D721Med (cell line): ENCODE results near the gene HUS1B.

Source experiments
- DNase-seq: peaks from one replicate; pipeline ENCODE4 v3.0.0; 2011; ENCODE audit warnings: low spot score; ENCODE audit not compliant: insufficient read length
- FAIRE-seq: peaks from 2 replicates; lab custom pipeline; 2011; peaks lifted over from hg19 to GRCh38; lab: Jason Lieb, UNC
- TF ChIP-seq, protein P1 (sequence below): IDR thresholded peaks from 2 replicates; pipeline ENCODE4 v1.5.1; 2012; ENCODE audit warnings: mild to moderate bottlenecking, control low read depth; ENCODE audit not compliant: insufficient read depth; ENCODE audit errors: missing control alignments

HUS1B gene

DNA sequence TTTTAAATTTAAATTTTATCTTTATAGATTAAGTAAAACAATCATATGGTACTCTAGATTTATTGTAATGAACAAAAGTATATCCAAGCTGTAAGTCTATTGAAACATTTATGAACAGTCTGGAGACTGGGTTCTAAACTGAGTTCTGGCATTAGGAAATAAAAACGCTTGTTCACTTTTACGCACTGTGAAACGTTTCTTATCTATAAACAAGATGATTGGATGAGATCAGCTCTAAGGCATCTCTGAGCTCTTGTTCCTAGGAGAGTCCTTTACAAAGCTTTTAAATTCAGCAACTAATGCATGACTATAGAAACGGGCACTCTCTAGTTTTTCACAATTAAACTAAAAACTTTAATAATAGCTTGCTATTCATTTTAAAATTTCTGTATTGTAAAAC, 6.8 kb downstream of the HUS1B start:
- TF ChIP-seq, protein P1, sequence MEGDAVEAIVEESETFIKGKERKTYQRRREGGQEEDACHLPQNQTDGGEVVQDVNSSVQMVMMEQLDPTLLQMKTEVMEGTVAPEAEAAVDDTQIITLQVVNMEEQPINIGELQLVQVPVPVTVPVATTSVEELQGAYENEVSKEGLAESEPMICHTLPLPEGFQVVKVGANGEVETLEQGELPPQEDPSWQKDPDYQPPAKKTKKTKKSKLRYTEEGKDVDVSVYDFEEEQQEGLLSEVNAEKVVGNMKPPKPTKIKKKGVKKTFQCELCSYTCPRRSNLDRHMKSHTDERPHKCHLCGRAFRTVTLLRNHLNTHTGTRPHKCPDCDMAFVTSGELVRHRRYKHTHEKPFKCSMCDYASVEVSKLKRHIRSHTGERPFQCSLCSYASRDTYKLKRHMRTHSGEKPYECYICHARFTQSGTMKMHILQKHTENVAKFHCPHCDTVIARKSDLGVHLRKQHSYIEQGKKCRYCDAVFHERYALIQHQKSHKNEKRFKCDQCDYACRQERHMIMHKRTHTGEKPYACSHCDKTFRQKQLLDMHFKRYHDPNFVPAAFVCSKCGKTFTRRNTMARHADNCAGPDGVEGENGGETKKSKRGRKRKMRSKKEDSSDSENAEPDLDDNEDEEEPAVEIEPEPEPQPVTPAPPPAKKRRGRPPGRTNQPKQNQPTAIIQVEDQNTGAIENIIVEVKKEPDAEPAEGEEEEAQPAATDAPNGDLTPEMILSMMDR, result no peak
- no peak for DNase-seq
- FAIRE-seq, result no peak

DNA sequence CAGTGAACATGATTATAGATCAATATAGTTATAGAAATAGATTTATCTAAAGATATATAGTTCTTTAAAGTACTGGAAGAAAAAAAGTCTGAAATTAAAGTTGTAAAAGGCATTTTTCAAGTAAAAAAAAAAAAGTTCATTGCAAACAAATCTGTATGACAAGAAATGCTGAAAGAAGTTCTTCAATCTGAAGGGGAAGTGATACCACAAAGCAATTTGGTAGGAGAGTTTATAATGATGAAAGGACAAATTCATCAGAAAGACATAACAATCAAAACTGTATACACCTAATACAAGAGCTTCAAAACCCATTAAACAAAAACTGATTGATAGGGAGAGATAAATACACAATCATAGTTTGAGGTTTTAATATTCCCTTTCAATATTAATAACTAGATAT, 14.1 kb downstream of the HUS1B start:
- DNase-seq (no peak), FAIRE-seq (no peak)
- TF ChIP-seq, protein P1, result no peak

DNA sequence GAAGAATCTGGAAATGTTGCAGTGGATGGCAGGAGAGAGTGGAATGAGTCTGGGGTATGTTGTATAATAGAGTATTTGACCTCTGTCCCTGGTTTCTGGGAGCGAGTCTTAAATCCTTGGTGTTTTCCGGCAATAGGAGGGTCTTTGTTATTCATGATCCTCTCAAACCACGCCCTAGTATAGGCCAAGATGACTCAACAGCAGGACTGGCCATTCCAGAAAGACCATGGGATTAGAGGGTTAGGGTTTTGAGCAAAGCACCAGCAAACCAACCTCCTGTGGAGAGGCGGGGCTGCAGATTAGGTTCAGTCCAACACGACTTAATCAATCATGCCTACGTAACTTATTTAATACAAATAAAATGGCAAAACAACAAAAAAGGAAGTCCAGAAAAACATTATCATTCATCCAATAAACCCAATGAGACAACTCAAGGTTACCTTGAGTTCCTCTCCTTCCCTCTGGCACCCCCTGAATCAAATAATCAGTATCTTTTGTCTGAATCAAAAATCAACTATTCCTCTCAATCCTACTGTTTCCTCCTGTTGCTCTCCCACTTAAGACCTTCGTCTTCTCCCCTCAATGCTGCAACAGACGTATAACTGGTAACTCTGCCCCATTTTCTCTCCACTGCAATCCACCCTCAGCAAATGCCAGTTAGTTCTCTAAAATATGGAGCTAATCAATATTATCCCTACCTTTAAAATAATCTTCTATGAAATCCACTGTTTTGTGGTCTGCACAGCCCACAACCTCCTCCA, 15.5 kb downstream of the HUS1B start:
- no peak for FAIRE-seq

GRCh38 chr6:636488-636887, 20.4 kb downstream of the HUS1B start:
- FAIRE-seq (no peak), DNase-seq (no peak)
- TF ChIP-seq, protein P1, result no peak

More for the DNA sequence above, 15.5 kb downstream of the HUS1B start:
- TF ChIP-seq, protein P1, result no peak
- no peak for DNase-seq

DNA sequence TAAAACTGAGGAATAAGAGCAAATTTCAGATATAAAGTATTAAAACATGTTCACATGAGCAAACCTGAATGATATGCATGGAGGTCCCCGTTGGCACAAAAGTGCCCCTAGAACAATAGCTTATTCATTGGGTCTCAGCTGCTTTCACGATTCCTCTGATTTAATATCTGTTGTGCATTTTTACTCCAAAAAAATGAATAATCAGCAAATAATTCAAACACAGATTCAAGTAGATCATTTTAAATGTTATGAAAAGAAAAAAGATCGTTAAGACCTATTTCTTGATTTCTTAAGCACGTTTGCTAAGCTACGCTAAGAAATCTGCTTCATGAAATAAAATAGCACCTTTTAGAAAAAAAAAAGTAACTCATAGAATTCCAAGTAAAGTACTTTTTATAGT, 21.7 kb downstream of the HUS1B start:
- DNase-seq, result no peak
- no peak for FAIRE-seq
- TF ChIP-seq, protein P1, result no peak

GRCh38 chr6:633611-634010, 23.3 kb downstream of the HUS1B start:
- FAIRE-seq (no peak), DNase-seq (no peak)
- TF ChIP-seq, protein P1, result no peak

- DNase-seq, result no peak
- TF ChIP-seq, protein P1, result no peak
- FAIRE-seq, result no peak
These were observed 28.1 kb downstream of the HUS1B start for GRCh38 chr6:628766-629165.
